ENCODE data around the gene RPL10. TPM values are rescaled to one million over a fixed set of nuclear protein-coding genes. Genes with fewer than 3 reads are reported as not detected.

Gene RPL10
- total and polyA plus RNA-seq, 9 of the 15 experiments (the other 6 are each of a cell fraction or from before 2014, with no cell fraction given): 3,774 to 7,600 (median 5,014) TPM

GRCh38 chrX:154371017-154371788 lies 27.0 kb upstream of the RPL10 start (continued):
- TF ChIP-seq THAP12 (CRISPR knock-in tag; IDR thresholded peaks at IDR 0.05) (peak; percentile 96), ZNF121 (CRISPR knock-in tag; conservative IDR thresholded peaks at IDR 0.05) (no peak), NFXL1 (CRISPR knock-in tag; IDR thresholded peaks at IDR 0.05) (no peak), MAZ (CRISPR knock-in tag; conservative IDR thresholded peaks at IDR 0.05 in 1 of 2, IDR thresholded peaks at IDR 0.05 in 1 of 2) (peak; percentile 82 to 96; a peak in 3 of 4 replicates), ZSCAN32 (CRISPR knock-in tag; IDR thresholded peaks at IDR 0.05) (no peak), SUPT5H (IDR thresholded peaks at IDR 0.05) (peak; percentile 98), ZNF778 (CRISPR knock-in tag; IDR thresholded peaks at IDR 0.05) (no peak)
- TF ChIP-seq, protein P1, sequence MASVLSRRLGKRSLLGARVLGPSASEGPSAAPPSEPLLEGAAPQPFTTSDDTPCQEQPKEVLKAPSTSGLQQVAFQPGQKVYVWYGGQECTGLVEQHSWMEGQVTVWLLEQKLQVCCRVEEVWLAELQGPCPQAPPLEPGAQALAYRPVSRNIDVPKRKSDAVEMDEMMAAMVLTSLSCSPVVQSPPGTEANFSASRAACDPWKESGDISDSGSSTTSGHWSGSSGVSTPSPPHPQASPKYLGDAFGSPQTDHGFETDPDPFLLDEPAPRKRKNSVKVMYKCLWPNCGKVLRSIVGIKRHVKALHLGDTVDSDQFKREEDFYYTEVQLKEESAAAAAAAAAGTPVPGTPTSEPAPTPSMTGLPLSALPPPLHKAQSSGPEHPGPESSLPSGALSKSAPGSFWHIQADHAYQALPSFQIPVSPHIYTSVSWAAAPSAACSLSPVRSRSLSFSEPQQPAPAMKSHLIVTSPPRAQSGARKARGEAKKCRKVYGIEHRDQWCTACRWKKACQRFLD (CRISPR knock-in tag; IDR thresholded peaks at IDR 0.05): no peak
- TF ChIP-seq, protein P2, sequence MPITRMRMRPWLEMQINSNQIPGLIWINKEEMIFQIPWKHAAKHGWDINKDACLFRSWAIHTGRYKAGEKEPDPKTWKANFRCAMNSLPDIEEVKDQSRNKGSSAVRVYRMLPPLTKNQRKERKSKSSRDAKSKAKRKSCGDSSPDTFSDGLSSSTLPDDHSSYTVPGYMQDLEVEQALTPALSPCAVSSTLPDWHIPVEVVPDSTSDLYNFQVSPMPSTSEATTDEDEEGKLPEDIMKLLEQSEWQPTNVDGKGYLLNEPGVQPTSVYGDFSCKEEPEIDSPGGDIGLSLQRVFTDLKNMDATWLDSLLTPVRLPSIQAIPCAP (CRISPR knock-in tag; IDR thresholded peaks at IDR 0.05; ENCODE audit: borderline replicate concordance): no peak
- TF ChIP-seq, protein P3, sequence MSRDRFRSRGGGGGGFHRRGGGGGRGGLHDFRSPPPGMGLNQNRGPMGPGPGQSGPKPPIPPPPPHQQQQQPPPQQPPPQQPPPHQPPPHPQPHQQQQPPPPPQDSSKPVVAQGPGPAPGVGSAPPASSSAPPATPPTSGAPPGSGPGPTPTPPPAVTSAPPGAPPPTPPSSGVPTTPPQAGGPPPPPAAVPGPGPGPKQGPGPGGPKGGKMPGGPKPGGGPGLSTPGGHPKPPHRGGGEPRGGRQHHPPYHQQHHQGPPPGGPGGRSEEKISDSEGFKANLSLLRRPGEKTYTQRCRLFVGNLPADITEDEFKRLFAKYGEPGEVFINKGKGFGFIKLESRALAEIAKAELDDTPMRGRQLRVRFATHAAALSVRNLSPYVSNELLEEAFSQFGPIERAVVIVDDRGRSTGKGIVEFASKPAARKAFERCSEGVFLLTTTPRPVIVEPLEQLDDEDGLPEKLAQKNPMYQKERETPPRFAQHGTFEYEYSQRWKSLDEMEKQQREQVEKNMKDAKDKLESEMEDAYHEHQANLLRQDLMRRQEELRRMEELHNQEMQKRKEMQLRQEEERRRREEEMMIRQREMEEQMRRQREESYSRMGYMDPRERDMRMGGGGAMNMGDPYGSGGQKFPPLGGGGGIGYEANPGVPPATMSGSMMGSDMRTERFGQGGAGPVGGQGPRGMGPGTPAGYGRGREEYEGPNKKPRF (IDR thresholded peaks at IDR 0.05; ENCODE audit: low read depth, low read length): no peak
- TF ChIP-seq, protein P4, sequence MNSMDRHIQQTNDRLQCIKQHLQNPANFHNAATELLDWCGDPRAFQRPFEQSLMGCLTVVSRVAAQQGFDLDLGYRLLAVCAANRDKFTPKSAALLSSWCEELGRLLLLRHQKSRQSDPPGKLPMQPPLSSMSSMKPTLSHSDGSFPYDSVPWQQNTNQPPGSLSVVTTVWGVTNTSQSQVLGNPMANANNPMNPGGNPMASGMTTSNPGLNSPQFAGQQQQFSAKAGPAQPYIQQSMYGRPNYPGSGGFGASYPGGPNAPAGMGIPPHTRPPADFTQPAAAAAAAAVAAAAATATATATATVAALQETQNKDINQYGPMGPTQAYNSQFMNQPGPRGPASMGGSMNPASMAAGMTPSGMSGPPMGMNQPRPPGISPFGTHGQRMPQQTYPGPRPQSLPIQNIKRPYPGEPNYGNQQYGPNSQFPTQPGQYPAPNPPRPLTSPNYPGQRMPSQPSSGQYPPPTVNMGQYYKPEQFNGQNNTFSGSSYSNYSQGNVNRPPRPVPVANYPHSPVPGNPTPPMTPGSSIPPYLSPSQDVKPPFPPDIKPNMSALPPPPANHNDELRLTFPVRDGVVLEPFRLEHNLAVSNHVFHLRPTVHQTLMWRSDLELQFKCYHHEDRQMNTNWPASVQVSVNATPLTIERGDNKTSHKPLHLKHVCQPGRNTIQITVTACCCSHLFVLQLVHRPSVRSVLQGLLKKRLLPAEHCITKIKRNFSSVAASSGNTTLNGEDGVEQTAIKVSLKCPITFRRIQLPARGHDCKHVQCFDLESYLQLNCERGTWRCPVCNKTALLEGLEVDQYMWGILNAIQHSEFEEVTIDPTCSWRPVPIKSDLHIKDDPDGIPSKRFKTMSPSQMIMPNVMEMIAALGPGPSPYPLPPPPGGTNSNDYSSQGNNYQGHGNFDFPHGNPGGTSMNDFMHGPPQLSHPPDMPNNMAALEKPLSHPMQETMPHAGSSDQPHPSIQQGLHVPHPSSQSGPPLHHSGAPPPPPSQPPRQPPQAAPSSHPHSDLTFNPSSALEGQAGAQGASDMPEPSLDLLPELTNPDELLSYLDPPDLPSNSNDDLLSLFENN (IDR thresholded peaks at IDR 0.05; ENCODE audit: low read depth in 2 of 2, low read length in 2 of 2): no peak

Measured in K562 (cell line).